Ascending aorta (tissue), 2 donors: Measurements from ENCODE around the gene KIF1A. TPM values are rescaled to one million over a fixed set of nuclear protein-coding genes. Genes with fewer than 3 reads are reported as not detected.

Source experiments
- DNase-seq, 2 donors: peaks; one replicate each; pipeline ENCODE4 v3.0.0-alpha.2; 2019; ENCODE audit warnings: low spot score in 2 of 2
- H3K27ac ChIP-seq, 2 donors: fragments of 200-600 bp; sonication (generic); one replicate each; pipeline ENCODE4 v1.5.1; 2016 to 2017; ENCODE audit warnings: mild to moderate bottlenecking in 1 of 2
- H3K27me3 ChIP-seq: fragments of 200-600 bp; sonication (generic); one replicate; pipeline ENCODE4 v1.5.1; 2017
- H3K36me3 ChIP-seq, 2 donors: fragments of 200-600 bp; sonication (generic); one replicate each; pipeline ENCODE4 v1.5.1; 2016
- H3K4me1 ChIP-seq, 2 donors: fragments of 200-600 bp; sonication (generic); one replicate each; pipeline ENCODE4 v1.5.1; 2016 to 2017; ENCODE audit warnings: mild to moderate bottlenecking in 1 of 2
- H3K4me3 ChIP-seq, 2 donors: fragments of 200-600 bp; sonication (generic); one replicate each; pipeline ENCODE4 v1.5.1; 2016 to 2017; ENCODE audit warnings: mild to moderate bottlenecking in 1 of 2
- H3K9me3 ChIP-seq, 2 donors: fragments of 200-600 bp; sonication (generic); one replicate each; pipeline ENCODE4 v1.5.1; 2016
- intact Hi-C: fragments of 100-400 bp; cut with DNase I; formaldehyde crosslinking; loops from one replicate; pipeline ENCODE4 v1.15.1; 2023
- total RNA-seq: library from RNA; depleted of rRNA; stranded (reverse); fragments of >200 nt; gene quantifications from one replicate; pipeline ENCODE4 v1.1.0, GENCODE V29; 2016
- TF ChIP-seq, protein P1 (sequence below), 3 experiments: fragments of 200-600 bp in 2 of 3; fragments of 450-650 bp in 1 of 3; sonication (generic) in 2 of 3; IDR thresholded peaks; one replicate each; pipeline ENCODE4 v1.5.1; 2016 to 2019; ENCODE audit warnings: antibody characterized with exemption in 3 of 3, mild to moderate bottlenecking in 1 of 3, moderate library complexity in 1 of 3

KIF1A gene
- total RNA-seq, 1 donor from 2014 or later = 0.11 TPM

- Histone ChIP-seq H3K27me3 (no peaks in the 10 kb centered on the region), H3K27ac (no peak overlapping the region), H3K4me3 (no peak overlapping the region), H3K36me3 (no peaks in the 10 kb centered on the region), H3K9me3 (no peaks in the 10 kb centered on the region), H3K4me1 (peaks cover 0 to 3% of the 10 kb centered on the region in 2 donors)
- intact Hi-C loops = no loop called here
- DNase-seq = no peak
- TF ChIP-seq, protein P1, sequence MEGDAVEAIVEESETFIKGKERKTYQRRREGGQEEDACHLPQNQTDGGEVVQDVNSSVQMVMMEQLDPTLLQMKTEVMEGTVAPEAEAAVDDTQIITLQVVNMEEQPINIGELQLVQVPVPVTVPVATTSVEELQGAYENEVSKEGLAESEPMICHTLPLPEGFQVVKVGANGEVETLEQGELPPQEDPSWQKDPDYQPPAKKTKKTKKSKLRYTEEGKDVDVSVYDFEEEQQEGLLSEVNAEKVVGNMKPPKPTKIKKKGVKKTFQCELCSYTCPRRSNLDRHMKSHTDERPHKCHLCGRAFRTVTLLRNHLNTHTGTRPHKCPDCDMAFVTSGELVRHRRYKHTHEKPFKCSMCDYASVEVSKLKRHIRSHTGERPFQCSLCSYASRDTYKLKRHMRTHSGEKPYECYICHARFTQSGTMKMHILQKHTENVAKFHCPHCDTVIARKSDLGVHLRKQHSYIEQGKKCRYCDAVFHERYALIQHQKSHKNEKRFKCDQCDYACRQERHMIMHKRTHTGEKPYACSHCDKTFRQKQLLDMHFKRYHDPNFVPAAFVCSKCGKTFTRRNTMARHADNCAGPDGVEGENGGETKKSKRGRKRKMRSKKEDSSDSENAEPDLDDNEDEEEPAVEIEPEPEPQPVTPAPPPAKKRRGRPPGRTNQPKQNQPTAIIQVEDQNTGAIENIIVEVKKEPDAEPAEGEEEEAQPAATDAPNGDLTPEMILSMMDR (IDR thresholded peaks at IDR 0.05) = no peak
Measured at GRCh38 chr2:240839152-240840143, 19.4 kb upstream of the KIF1A start.

GRCh38 chr2:240837621-240838020 lies 17.6 kb upstream of the KIF1A start:
- H3K4me1 ChIP-seq = peaks cover 0 to 3% of the 10 kb centered on the region in 2 donors
- H3K4me3 ChIP-seq = no peak overlapping the region
- TF ChIP-seq, protein P1 (IDR thresholded peaks at IDR 0.05) = no peak
- no peaks in the 10 kb centered on the region for H3K27me3 ChIP-seq
- DNase-seq = no peak
- H3K27ac ChIP-seq = no peak overlapping the region
- H3K36me3 ChIP-seq = no peaks in the 10 kb centered on the region
- no peaks in the 10 kb centered on the region for H3K9me3 ChIP-seq
- intact Hi-C loops = no loop called here

DNA sequence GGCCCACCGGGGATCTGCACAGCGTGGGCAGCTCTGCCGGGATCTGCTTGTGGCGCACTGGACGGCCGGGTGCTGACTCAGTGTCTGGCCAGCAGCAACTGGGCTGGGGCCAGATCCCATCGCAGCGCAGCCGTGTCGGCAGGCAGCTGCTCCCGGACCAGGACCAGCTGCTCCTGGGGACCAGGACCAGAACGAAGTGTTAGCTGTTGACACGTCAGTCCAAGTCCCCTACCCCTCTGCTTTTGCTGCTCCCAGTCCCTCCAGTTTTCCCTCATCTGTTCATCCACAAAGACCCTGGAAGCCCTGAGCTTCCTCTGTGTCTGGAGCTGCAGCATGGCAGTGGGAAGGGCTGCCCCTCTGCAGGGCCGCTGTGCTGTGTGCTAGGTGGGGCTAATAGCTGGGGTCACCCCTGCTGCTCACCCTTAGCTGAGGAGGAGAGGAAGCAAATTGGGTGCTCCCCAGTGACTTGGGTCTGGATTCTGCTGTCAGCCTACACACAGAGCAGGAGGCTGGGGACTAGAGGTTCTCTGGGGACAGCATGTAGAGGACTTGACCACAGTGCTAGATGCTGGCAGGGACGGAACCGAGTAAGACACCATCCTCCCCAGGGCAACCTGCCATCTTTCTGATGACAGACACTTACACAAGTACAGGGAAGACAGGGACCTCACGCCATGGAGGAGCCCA lies 16.9 kb upstream of the KIF1A start:
- Histone ChIP-seq H3K4me3 (no peak overlapping the region), H3K27me3 (no peaks in the 10 kb centered on the region), H3K27ac (no peak overlapping the region), H3K9me3 (no peaks in the 10 kb centered on the region), H3K36me3 (no peaks in the 10 kb centered on the region), H3K4me1 (peaks cover under 1 to 3% of the 10 kb centered on the region in 2 donors)
- intact Hi-C loops = no loop called here
- TF ChIP-seq, protein P1 (IDR thresholded peaks at IDR 0.05) = no peak
- peak in 1 of 2 donors; percentile 66 for DNase-seq

GRCh38 chr2:240835528-240835927 lies 15.5 kb upstream of the KIF1A start:
- intact Hi-C loops = no loop called here
- Histone ChIP-seq H3K4me3 (no peak overlapping the region), H3K9me3 (no peaks in the 10 kb centered on the region), H3K27me3 (no peaks in the 10 kb centered on the region), H3K36me3 (no peaks in the 10 kb centered on the region), H3K4me1 (peaks cover 5 to 7% of the 10 kb centered on the region in 2 donors), H3K27ac (no peak overlapping the region)
- TF ChIP-seq, protein P1 (IDR thresholded peaks at IDR 0.05) = no peak
- DNase-seq = no peak

DNA sequence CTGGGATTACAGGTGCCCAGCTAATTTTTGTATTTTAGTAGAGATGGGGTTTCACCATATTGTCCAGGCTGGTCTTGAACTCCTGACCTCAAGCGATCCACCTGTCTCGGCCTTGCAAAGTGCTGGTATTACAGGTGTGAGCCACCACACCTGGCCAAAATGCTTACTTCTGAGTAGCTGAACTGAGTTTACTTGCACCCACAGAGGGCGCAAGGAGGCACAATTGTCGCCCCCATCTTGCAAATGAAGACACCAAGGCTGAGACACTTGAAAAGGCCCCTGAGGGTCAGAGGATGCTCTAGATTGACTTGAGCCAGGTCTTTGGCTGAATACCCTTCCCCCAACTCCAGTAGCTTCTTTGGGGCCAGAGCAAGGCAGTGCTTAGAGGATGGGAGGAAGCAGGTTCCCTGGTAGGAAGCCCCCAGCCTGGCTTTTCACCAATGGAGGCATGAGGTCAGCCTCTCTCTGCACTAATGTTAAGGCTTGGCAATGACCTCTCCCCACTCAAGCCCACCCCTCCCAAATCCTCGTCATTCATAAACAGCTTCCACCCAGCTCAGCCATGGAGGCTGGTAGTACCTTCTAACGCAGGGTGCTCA lies 14.5 kb upstream of the KIF1A start:
- TF ChIP-seq, protein P1 (IDR thresholded peaks at IDR 0.05) = no peak
- intact Hi-C loops = loop anchor here (5.0 kb wide), 1 partner anchor 673 kb away; the partner anchor contains the start of gene STK25
- H3K9me3 ChIP-seq = no peaks in the 10 kb centered on the region
- no peak for DNase-seq
- no peaks in the 10 kb centered on the region for H3K36me3 ChIP-seq
- no peaks in the 10 kb centered on the region for H3K27me3 ChIP-seq
- H3K4me3 ChIP-seq = no peak overlapping the region
- no peak overlapping the region for H3K27ac ChIP-seq
- H3K4me1 ChIP-seq = peaks cover 5 to 7% of the 10 kb centered on the region in 2 donors
